Measurements from ENCODE around the gene PHTF1.
A peak's percentile ranks its signal among the peaks of the same experiment; 100 is the strongest.

PHTF1 gene

DNA sequence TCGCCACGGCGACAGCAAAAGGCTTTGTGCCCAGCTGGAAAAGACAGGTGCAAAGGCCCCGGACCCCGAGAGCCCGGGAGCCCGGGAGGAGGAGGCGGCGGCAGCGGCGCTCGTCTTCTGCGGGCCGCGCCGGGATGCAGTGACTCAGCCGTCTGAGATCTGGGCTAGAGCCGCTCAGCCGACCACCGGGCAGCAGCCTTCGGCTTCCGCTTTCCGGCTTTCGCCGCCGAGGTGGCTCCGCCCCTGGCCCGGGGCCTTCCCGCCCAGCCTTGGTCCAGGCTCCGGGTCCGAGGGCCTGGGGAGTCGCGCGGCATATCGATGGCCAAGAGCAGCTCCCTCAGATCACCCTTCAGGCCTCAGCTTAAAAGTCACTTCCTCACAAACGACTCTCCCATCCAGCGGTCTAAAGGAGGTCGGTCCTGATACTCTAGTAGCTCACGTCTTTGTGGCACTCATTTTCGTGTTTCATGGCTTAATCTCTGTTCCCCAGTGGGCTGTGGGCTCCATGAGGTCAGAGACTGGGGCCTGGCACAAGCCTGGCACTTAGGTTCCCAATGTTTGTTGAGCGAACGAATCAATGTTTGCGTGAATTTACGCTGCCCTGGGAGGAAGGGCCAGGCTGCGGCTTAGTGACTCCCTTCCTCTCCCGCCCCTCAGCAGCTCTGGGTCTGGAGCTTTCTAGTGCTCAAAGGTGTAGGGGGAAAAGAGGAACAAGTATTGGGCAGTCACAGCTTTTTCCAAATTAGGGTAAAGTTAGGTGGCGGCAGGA, at the start of gene PHTF1:
Gene PHTF1 (minus strand): TSS at position 154 of the 769 bp plus-strand sequence. CDS start 783 bp downstream, outside the sequence.
- peak within 1 kb of the TSS; percentile 69 for H3K4me3 ChIP-seq (ENCODE audit: control insufficient read depth, low read depth, low read length)
- no peak for DNase-seq (ENCODE audit: low read depth)
- TF ChIP-seq, protein P1, sequence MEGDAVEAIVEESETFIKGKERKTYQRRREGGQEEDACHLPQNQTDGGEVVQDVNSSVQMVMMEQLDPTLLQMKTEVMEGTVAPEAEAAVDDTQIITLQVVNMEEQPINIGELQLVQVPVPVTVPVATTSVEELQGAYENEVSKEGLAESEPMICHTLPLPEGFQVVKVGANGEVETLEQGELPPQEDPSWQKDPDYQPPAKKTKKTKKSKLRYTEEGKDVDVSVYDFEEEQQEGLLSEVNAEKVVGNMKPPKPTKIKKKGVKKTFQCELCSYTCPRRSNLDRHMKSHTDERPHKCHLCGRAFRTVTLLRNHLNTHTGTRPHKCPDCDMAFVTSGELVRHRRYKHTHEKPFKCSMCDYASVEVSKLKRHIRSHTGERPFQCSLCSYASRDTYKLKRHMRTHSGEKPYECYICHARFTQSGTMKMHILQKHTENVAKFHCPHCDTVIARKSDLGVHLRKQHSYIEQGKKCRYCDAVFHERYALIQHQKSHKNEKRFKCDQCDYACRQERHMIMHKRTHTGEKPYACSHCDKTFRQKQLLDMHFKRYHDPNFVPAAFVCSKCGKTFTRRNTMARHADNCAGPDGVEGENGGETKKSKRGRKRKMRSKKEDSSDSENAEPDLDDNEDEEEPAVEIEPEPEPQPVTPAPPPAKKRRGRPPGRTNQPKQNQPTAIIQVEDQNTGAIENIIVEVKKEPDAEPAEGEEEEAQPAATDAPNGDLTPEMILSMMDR (IDR thresholded peaks at IDR 0.05; ENCODE audit: control insufficient read depth, insufficient read depth, low read depth, low read length, missing control alignments) = no peak

DNA sequence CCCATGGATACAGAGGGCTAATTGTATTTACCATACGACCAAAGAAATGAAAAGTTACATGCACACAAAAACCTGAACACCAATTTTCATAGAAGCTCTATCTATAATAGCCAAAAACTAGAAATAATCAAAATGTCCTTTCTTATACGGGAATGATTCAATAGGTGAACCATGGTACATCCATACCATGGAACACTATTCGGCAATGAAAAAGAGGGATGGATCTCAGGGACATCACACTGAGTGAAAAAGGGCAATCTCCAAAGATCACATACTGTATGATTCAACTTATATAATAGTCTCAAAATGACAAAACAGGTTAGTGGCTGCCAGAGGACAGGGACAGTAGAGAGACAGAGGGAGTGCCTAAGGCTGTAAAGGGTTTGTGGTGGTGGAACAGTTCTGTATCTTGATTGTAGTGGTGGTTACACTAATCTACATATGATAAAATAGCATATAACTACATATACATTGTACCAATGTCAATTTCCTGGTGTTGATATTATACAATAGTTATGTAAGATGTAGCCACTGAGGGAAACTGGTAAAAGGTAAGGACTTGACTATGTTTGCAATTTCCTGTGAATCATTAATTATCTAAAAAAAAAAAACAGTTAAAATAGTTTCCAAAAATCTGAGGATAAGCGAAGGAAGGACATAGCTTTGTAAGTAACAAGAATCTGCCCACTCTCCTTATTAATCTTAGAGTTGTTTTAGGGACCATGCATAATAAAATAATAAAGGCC, 49.3 kb upstream of the PHTF1 start:
- no peak for DNase-seq (ENCODE audit: low read depth)
- no peak overlapping the region for H3K4me3 ChIP-seq (ENCODE audit: control insufficient read depth, low read depth, low read length)
- TF ChIP-seq, protein P1 (IDR thresholded peaks at IDR 0.05; ENCODE audit: control insufficient read depth, insufficient read depth, low read depth, low read length, missing control alignments) = no peak

DNA sequence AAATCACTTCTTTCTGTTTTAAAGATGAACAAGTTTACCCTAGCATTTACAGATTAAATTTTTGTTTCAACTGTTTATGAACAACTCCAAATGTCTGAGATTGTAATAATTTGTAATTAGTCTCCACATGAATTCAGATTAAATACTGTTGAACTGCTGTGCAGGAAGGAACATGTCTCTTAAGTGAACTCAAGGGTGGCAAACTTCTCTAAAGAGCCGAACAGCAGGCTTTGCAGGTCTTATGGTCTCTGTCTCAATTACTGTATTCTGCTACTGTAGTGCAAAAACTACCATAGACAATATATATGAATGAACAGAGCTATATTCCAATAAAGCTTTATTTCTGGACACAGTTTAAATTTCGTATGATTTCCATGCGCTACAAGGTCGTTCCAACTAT, 46.4 kb upstream of the PHTF1 start:
- DNase-seq (ENCODE audit: low read depth) = no peak
- TF ChIP-seq, protein P1 (IDR thresholded peaks at IDR 0.05; ENCODE audit: control insufficient read depth, insufficient read depth, low read depth, low read length, missing control alignments) = no peak
- no peak overlapping the region for H3K4me3 ChIP-seq (ENCODE audit: control insufficient read depth, low read depth, low read length)

DNA sequence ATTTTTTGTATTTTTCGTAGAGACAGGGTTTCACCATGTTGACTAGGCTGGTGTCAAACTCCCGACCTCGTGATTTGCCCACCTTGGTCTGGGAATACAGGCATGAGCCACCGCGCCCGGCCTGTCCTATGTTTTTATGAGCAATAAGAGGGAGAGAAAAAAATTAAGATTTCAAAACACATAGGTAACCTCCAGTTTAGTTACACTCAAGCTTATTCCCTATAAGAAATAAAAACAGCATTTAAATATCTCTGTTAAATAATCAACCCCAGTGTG, 45.9 kb upstream of the PHTF1 start:
- TF ChIP-seq, protein P1 (IDR thresholded peaks at IDR 0.05; ENCODE audit: control insufficient read depth, insufficient read depth, low read depth, low read length, missing control alignments) = no peak
- DNase-seq (ENCODE audit: low read depth) = no peak

DNA sequence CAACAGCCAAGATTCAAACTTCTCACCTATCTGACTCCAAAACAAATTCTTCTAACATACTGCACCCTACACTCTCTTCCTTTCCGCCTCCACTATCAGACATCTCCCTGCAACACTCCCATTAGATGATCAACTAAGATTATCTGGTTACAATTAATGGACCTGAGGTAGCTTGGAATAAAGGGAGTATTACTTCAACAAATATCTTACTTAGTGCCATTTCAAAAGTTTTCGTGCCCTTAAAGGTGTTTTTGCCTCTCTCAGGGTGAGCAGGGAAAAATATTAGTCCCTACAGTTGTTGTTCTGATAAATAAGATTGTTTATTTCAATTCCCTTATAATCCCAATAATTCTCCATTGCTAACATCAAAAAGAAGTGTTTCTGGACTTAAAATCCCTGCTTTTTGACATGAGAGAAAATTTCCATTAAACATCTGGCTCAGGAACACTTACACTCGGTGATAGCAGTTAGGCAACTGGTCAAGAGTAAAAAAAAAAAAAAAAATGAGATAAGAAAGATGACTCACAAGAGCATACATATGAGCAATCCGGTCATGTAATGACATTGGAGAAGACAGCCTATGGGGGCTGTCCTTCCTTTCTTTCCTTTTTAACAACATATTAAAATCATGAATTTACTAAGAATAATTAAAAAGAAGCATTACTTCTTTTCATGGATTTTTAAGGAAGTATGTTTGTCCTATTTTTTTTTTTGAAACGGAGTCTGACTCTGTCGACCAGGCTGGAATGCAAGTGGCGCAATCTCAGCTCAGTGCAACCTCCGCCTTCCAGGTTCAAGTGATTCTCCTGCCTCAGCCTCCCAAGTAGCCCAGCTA, 45.4 kb upstream of the PHTF1 start:
- TF ChIP-seq, protein P1 (IDR thresholded peaks at IDR 0.05; ENCODE audit: control insufficient read depth, insufficient read depth, low read depth, low read length, missing control alignments) = no peak
- peak; percentile 46 for DNase-seq (ENCODE audit: low read depth)
- H3K4me3 ChIP-seq (ENCODE audit: control insufficient read depth, low read depth, low read length) = no peak overlapping the region

More for the DNA sequence above, 45.9 kb upstream of the PHTF1 start:
- no peak overlapping the region for H3K4me3 ChIP-seq (ENCODE audit: control insufficient read depth, low read depth, low read length)

DNA sequence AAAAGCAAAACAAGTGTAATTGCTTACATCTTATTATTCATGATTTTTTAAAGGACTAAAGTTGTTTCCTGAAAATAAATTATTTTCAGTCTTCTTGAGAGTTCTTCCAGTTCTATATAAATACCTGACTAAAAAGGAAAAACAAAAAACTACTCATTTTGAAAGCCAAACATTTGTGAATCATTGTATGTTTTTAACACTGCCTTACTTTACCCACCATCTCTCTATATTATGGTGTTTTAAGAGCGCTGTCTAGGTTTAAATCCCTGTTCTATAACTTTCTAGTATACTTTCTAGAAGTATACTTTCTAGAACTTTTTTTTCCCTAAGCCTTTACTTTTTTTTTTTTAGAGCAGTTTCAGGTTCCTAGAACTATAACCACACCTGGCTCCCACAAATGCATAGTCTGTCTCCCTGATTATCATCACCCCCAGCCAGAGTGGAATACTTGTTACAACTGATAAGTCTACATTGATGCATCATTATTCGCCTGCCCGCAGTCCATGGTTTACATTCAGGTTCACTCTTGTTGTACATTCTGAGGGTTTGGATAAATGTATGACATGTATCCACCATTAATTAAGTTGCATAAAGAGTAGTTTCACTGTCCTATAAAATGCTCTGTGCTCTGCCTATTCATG, 43.2 kb upstream of the PHTF1 start:
- H3K4me3 ChIP-seq (ENCODE audit: control insufficient read depth, low read depth, low read length) = no peak overlapping the region
- no peak for DNase-seq (ENCODE audit: low read depth)
- TF ChIP-seq, protein P1 (IDR thresholded peaks at IDR 0.05; ENCODE audit: control insufficient read depth, insufficient read depth, low read depth, low read length, missing control alignments) = no peak
